C4-2B (cell line): Measurements from ENCODE around the gene XPO6.

ENCODE experiments used
- ZFX ChIP-seq: fragments of 450-650 bp; IDR thresholded peaks from 2 replicates; pipeline ENCODE4 v1.6.1; 2017
- TF ChIP-seq, protein P1 (sequence below): fragments of 450-650 bp; conservative IDR thresholded peaks from 2 replicates; pipeline ENCODE4 v1.5.1; 2017; ENCODE audit warnings: mild to moderate bottlenecking

DNA sequence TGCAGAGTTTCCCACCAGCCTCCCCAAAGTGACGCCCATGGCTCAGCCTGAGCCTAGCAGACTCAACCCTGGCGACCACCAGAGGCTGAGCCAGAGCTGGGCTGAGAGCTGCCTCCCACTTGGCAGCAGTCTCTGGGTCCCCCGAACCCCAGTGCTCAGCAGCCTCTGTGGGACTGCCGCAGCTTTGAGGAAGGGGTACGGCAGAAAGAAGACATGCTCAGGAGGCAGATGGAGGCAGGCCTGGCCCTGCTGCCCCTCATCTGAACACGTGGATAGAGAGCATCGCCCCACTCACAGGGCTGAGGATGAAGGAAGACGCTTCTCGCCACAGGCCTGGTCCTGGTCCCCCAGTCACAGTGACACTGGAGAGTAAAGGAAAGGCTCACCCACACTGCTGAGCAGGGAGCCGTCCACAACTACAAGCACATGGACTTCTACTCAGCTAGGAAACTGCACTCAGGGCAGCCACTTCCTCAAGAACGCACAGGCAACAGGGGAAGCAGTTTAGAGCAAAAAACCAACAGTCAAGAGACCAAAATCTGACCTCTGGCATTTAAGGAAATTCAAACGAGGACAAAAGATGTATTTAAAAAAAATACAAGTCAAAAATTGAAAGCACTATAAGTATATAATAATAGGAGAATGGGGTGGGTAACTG lies 103.0 kb downstream of the XPO6 start:
- TF ChIP-seq, protein P1, sequence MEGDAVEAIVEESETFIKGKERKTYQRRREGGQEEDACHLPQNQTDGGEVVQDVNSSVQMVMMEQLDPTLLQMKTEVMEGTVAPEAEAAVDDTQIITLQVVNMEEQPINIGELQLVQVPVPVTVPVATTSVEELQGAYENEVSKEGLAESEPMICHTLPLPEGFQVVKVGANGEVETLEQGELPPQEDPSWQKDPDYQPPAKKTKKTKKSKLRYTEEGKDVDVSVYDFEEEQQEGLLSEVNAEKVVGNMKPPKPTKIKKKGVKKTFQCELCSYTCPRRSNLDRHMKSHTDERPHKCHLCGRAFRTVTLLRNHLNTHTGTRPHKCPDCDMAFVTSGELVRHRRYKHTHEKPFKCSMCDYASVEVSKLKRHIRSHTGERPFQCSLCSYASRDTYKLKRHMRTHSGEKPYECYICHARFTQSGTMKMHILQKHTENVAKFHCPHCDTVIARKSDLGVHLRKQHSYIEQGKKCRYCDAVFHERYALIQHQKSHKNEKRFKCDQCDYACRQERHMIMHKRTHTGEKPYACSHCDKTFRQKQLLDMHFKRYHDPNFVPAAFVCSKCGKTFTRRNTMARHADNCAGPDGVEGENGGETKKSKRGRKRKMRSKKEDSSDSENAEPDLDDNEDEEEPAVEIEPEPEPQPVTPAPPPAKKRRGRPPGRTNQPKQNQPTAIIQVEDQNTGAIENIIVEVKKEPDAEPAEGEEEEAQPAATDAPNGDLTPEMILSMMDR, result no peak
- no peak for TF ChIP-seq ZFX
